HG02678 (cell line): ENCODE results near the gene POLR3B.
"Not testable (repeated sequence)": the region's sequence is repeated elsewhere in the genome, so short reads cannot be mapped to it uniquely, and the experiment has no call there.

Source experiments
- ATAC-seq: cut with Tn5 transposase; IDR thresholded peaks from one replicate; pipeline ENCODE4 v1.9.1; 2021; ENCODE audit warnings: mild to moderate bottlenecking, moderate library complexity; ENCODE audit not compliant: unreplicated experiment

The POLR3B gene

GRCh38 chr12:106342397-106343213, 14.9 kb upstream of the POLR3B start:
- ATAC-seq: no peak

- no peak for ATAC-seq
These were observed 14.4 kb upstream of the POLR3B start for GRCh38 chr12:106343214-106343528.

- ATAC-seq: no peak
These were observed 13.4 kb upstream of the POLR3B start for GRCh38 chr12:106344131-106344530.

GRCh38 chr12:106345746-106346145, 11.8 kb upstream of the POLR3B start:
- no peak for ATAC-seq

- no peak for ATAC-seq
These were observed 9.1 kb upstream of the POLR3B start for GRCh38 chr12:106348411-106348810.

- no peak for ATAC-seq
These were observed 4.4 kb upstream of the POLR3B start for GRCh38 chr12:106353175-106353574.

GRCh38 chr12:106358396-106359241, 1.1 kb downstream of the POLR3B start:
- ATAC-seq: peak; percentile 11

- ATAC-seq: no peak
These were observed 2.3 kb downstream of the POLR3B start for GRCh38 chr12:106359646-106360399.

GRCh38 chr12:106360400-106360994, 2.9 kb downstream of the POLR3B start:
- ATAC-seq: no peak

GRCh38 chr12:106362971-106363370, 5.4 kb downstream of the POLR3B start:
- no peak for ATAC-seq

GRCh38 chr12:106364261-106364660, 6.7 kb downstream of the POLR3B start:
- ATAC-seq: no peak

GRCh38 chr12:106369624-106370346, 12.2 kb downstream of the POLR3B start:
- no peak for ATAC-seq

GRCh38 chr12:106378788-106379187, 21.2 kb downstream of the POLR3B start:
- no peak for ATAC-seq

GRCh38 chr12:106380954-106381353, 23.4 kb downstream of the POLR3B start:
- ATAC-seq: no peak

GRCh38 chr12:106381866-106382265, 24.3 kb downstream of the POLR3B start:
- ATAC-seq: not testable (repeated sequence)

- no peak for ATAC-seq
These were observed 29.4 kb downstream of the POLR3B start for GRCh38 chr12:106386813-106387535.

GRCh38 chr12:106387848-106388377, 30.4 kb downstream of the POLR3B start:
- ATAC-seq: no peak

- no peak for ATAC-seq
These were observed 31.6 kb downstream of the POLR3B start for GRCh38 chr12:106389151-106389550.

GRCh38 chr12:106392759-106393158, 35.2 kb downstream of the POLR3B start:
- ATAC-seq: no peak
